GM12801 (cell line): ENCODE data around the gene HNRNPL.

Experiments used
- CTCF ChIP-seq: IDR thresholded peaks from one replicate; pipeline ENCODE4 v1.5.1; 2011; ENCODE audit warnings: control low read depth; ENCODE audit not compliant: insufficient read length; ENCODE audit errors: extremely low read depth

The HNRNPL gene

GRCh38 chr19:38838986-38839761, 10.6 kb downstream of the HNRNPL start:
- no peak for TF ChIP-seq CTCF

GRCh38 chr19:38838208-38838985, 11.4 kb downstream of the HNRNPL start:
- no peak for TF ChIP-seq CTCF

- no peak for TF ChIP-seq CTCF
Observed at GRCh38 chr19:38837656-38838121, 12.1 kb downstream of the HNRNPL start.

GRCh38 chr19:38836983-38837626, 12.7 kb downstream of the HNRNPL start:
- no peak for TF ChIP-seq CTCF

GRCh38 chr19:38836159-38836982, 13.4 kb downstream of the HNRNPL start:
- TF ChIP-seq CTCF = no peak

GRCh38 chr19:38834590-38834989, 15.2 kb downstream of the HNRNPL start:
- no peak for TF ChIP-seq CTCF
